HK-2 (cell line): ENCODE measurements around the gene NDUFV1.

Source experiments
- DNase-seq: peaks from one replicate; pipeline ENCODE4 v3.0.0-alpha.2; 2018; ENCODE audit not compliant: unreplicated experiment

Gene NDUFV1

GRCh38 chr11:67640758-67641337, 34.1 kb downstream of the NDUFV1 start:
- no peak for DNase-seq

GRCh38 chr11:67641338-67642172, 34.8 kb downstream of the NDUFV1 start:
- no peak for DNase-seq

GRCh38 chr11:67642173-67643120, 35.7 kb downstream of the NDUFV1 start:
- DNase-seq: no peak

GRCh38 chr11:67644042-67644441, 37.3 kb downstream of the NDUFV1 start:
- no peak for DNase-seq

- DNase-seq: no peak
Measured at GRCh38 chr11:67644472-67645418, 38.0 kb downstream of the NDUFV1 start.

- no peak for DNase-seq
Measured at GRCh38 chr11:67645521-67646461, 39.1 kb downstream of the NDUFV1 start.

GRCh38 chr11:67646535-67647336, 40.0 kb downstream of the NDUFV1 start:
- peak; percentile 64 for DNase-seq

- no peak for DNase-seq
Measured at GRCh38 chr11:67647471-67647870, 40.7 kb downstream of the NDUFV1 start.

GRCh38 chr11:67648140-67648795, 41.5 kb downstream of the NDUFV1 start:
- no peak for DNase-seq

GRCh38 chr11:67648796-67649613, 42.3 kb downstream of the NDUFV1 start:
- no peak for DNase-seq

- no peak for DNase-seq
Measured at GRCh38 chr11:67649634-67650510, 43.1 kb downstream of the NDUFV1 start.

- DNase-seq: no peak
Measured at GRCh38 chr11:67651976-67652781, 45.4 kb downstream of the NDUFV1 start.

GRCh38 chr11:67652965-67653845, 46.5 kb downstream of the NDUFV1 start:
- no peak for DNase-seq

GRCh38 chr11:67654225-67654624, 47.5 kb downstream of the NDUFV1 start:
- no peak for DNase-seq
